Aortic smooth muscle cell (primary cell): ENCODE measurements around the gene CA5A. TPM values are rescaled to one million over a fixed set of nuclear protein-coding genes. Genes with fewer than 3 reads are reported as not detected.

Experiments
- total RNA-seq: library from RNA; depleted of rRNA; stranded (reverse); fragments of >200 nt; gene quantifications from 2 replicates; pipeline ENCODE4 v1.2.3, GENCODE V29; 2014

The CA5A gene
- total RNA-seq = not detected in 2 replicates

GRCh38 chr16:87936375-87937230 lies at the start of gene CA5A:
Gene CA5A, minus strand, starts transcription at chr16:87936529. Its CDS starts 79 bp downstream, at chr16:87936450.

GRCh38 chr16:87950765-87951551 lies 14.6 kb upstream of the CA5A start, which contains the start of gene BANP:
Gene BANP, plus strand, starts transcription at chr16:87951434. Its CDS starts 23,682 bp downstream, at chr16:87975116.

GRCh38 chr16:87869061-87869878 lies 67.1 kb downstream of the CA5A start, which contains the start of gene SLC7A5:
Gene SLC7A5, minus strand, starts transcription at chr16:87869507. Its CDS starts 85 bp downstream, at chr16:87869422.

Other genes starting within 250 kb of the CA5A start
- gene KLHDC4, start 170.5 kb downstream of the CA5A start, total RNA-seq = 21.8 and 23.1 TPM in 2 replicates
- 4.4 and 4.8 TPM in 2 replicates for gene SLC7A5, start 67.0 kb downstream of the CA5A start, total RNA-seq
- 13.9 and 19.6 TPM in 2 replicates for gene BANP, start 14.9 kb upstream of the CA5A start, total RNA-seq